HUDEP-2 (cell line): ENCODE measurements around the gene COL7A1.
A peak's percentile ranks its signal among the peaks of the same experiment; 100 is the strongest.
"Not testable (repeated sequence)": the region's sequence is repeated elsewhere in the genome, so short reads cannot be mapped to it uniquely, and the experiment has no call there.

Experiments
- DNase-seq, 76 experiments: peaks; one replicate each; lab custom pipeline; 2025; ENCODE audit not compliant: unreplicated experiment in 76 of 76; lab: John Stamatoyannopoulos, UW

Gene COL7A1

DNA sequence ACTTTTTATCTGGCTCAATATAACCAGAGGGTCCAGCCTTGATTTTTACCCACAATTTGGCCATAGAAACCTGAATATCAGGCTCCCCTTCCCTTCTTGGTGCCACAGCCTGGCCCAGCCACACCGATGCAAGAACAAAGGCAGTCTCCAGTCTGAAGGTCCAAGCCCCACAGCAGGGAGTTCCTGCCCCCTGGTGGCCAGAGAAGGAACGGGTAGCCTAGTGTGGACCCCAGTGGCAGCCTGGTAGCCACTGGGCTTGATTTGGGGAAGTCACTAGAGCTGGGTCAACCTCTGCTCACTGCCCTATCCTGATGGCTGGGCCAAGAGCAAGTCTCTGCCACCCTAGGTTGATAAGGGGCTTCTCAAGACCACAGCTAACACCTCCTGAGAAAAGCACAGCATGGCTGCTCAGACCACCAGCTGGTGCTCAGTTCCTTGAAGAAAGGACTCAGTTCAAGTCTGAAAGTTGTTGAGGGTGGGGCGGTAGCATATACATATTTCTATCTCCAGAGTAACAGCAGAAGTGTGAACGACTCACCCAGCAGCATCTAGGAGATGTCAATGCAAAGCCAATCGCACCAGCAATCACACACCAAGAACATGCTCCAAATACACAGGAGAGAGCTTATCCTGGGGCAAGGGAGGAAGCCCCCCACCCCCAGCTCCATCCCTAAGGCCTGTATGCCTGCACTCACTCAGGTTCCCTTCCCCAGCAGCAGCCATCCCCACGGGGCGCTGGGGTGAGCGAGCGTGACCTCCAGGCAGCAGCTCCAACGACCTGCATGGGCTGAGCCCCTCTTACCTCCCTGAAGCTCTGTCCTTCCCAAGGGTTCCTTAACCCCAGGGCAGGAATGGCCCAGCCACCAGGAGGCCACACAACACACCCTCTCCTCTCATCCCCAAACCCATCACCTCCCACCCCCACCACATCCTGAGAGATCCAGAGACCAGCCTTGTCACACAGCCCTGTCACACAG is 46.1 kb downstream of the COL7A1 start:
- DNase-seq, result peak in 70 of 76 experiments; percentile 3 to 80 (median 60)

DNA sequence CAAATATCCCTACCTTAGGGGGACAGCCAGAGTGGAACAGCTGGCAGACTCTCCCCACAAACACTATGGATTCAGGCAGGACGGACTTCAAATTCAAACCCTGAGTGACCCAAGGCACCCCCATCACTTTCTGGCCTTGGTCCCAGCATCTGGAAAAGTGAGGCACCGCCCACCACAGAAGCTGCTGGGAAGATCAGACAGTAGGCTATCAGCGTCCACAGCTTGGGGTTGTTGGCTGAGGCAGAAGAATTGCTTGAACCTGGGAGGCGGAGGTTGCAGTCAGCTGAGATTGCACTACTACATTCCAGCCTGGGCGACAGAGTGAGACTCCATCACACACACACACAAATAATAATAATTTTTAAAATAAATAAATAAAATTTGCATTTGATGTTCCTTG is 47.0 kb downstream of the COL7A1 start:
- DNase-seq, result peak in 71 of 76 experiments; percentile 7 to 88 (median 65)

DNA sequence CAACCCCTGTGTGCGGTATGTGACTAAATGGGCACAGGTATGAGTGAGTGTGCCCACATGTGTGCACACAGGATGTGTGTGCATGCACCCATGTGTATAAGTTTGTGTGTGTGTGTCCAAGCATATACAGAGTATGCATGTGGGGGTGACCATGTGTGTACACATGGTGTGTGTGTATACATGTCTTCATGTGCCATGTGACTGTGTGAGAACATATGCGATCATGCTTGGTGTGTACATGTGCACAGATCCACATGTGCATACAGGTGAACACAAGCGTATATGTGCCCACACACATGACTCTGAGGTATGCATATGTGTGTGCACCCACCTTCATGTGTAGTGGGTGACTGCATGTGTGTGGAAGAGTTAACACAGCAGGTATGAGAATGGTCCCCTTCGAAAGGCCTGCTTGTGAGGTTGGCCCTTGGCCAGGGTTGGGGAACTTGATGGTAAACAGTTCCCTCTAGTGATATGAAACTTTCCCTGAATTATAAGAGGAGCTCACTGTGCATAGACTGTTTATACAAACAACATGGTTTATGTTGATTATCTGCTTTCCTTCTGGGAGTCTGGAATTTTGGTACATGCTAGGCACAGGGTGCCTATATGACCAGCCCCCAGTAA is 48.8 kb downstream of the COL7A1 start:
- peak in 2 of 76 experiments; percentile 5 to 8 for DNase-seq

DNA sequence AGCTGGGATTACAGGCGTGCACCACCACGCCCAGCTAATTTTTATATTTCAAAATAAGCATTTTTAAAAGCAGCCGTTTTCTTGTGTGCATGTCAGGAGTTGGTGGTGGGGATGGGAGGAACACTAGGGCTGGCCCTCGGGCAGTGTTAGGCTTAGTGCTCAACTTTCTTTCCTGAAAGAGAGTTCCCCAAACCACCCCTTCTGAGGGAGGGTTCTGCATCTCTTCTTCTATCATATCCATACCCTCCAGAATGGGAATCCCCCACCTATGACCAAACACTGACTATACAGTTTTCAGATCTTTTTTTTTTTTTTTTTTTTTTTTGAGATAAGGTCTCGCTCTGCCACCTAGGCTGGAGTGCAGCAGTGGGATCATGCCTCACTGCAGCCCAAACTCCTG is 51.0 kb downstream of the COL7A1 start:
- no peak for DNase-seq

DNA sequence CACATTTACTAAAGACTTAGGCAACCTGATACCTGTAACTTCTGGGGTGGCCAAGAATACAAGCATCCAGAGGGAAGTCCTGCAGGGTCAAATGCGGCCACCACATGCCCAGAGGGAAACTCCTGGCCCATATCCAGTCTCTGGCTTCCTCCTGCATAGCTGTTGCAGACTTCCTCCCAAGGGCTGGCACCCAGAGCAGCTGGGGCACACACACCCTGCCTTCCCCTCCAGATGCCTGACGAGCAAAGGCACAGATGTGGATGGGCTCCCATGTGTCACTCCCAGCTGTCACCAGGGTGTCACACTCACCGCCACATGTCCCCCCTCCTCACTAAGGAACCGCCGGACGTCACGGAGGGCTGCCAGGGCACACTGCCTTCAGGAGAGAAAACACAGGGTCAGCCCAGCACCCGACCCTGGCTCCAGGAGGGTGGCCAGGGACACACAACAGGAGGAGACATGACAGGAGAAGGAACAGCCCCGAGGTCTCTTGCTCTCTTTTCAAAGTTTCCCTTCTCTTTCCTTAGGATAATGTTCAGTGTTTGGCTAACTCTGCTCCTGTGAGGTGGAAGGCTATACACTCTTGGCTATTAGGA is 51.8 kb downstream of the COL7A1 start:
- no peak for DNase-seq

DNA sequence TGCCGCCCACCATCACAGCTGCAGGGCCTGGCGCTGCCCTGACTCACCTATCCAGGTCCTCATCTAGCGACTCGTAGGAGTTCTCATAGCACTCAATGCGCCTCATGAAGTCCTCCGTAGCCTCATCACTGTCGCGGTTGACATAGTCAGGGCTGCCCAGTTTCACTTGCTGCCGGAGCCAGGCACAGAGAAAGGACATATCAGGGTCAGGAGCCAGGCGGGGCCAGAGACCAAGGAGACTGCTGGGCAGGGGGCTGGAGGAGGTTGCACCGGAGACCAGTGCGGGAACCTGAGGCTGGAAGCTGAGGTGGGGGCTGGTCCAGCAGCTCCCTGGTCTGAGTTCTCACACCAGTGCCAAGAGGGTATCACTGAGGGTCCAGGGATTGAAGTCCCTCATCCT is 56.7 kb downstream of the COL7A1 start:
- DNase-seq, result no peak

DNA sequence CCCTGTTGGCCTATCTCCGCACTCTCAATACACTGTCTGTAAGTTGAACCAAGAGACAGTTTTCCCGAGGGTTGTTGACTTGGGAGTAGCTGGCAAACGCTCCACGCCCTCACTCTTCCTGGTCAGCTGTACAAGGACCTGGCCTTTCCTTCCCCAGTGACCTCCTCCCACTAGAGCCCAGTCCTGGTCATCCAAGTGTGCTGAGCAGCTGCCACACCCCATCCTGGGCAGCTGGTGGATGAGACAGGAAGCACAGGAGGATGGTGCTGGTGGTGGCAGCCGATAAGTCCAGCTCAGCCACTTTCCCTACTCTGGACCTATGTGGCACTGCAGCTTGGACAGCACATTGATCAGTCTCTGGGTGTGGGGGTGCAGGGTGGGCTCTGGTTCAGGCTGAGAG is 58.3 kb downstream of the COL7A1 start:
- no peak for DNase-seq

DNA sequence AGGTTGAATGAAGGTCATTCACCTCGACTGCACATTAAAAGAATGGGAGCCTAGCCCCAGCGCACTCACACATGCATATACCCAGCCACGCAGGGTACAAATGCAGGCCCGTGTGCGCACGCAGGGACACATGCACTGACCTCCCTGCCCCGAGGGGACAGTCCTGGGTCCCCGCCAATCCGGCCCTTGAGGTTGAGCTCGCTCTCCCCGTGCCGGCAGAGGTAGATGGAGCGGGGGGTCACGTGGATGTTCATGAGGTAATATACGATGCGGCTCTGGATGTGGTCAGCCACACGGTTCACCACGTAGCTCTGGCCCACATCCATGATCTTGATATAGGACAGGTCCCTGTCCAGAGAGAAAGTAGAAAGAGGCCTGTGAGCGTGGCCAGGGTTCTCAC is 59.0 kb downstream of the COL7A1 start:
- DNase-seq, result no peak

DNA sequence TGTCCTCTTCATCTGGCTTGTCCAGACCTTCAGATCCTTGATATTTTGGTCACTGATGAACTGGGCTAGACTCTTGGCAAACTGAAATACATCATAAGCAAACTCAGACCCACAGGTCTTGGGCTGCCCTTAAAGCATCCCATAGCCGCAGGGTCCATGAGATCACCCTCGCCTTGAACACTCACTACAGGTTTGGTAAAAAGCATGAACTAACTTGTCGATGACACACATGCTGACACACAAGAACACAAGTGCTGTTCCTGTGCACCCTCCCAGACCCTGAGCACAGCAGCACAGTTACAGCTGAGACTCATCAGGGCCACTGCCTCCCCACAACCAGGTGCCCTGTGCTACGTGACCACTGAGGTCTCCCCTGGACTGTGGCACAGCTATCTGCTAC is 59.6 kb downstream of the COL7A1 start:
- no peak for DNase-seq

DNA sequence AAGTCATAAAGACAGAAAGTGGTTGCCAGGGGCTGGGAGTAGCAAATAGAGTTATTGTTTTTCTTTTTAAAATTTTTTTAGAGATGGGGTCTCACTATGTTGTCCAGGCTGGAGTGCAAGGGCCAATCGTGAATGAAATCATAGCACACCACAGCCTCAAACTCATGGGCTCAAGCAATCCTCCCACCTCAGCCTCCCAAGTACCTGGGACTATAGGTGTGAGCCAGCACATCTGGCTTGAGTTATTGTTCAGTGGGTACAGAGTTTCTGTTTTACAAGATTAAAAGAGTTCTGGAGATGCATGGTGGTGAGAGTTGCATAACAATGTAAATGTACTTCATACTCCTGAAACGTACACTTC is 62.2 kb downstream of the COL7A1 start:
- DNase-seq, result no peak

DNA sequence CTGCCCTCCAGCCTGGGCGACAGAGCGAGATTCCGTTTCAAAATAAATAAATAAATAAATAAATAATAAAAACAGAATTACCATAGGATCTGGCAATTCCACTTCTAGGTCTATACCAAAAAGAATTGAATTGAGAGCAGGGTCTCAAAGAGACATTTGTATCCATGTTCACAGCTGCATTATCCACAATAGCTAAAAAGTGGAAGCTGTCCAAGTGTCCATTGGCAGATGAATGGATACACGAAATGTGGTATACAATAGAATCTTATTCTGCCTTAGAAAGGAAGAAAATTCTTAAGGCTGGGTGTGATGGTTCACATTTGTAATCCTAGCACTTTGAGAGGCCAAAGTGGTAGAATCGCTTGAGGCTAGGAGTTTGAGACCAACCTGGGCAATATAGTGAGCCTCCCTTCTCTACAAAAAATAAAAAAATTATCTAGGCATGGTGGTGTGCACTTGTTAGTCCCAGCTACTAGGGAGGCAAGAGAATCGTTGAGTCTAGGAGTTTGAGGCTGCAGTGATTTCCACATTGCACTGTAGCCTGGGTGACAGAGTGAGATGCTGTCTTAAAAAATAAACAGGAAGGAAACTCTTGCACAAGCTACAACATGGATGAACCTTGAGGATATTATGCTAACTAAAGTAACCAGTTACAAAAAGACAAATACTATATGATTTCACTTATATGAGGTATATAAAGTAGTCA is 62.7 kb downstream of the COL7A1 start:
- DNase-seq, result no peak

DNA sequence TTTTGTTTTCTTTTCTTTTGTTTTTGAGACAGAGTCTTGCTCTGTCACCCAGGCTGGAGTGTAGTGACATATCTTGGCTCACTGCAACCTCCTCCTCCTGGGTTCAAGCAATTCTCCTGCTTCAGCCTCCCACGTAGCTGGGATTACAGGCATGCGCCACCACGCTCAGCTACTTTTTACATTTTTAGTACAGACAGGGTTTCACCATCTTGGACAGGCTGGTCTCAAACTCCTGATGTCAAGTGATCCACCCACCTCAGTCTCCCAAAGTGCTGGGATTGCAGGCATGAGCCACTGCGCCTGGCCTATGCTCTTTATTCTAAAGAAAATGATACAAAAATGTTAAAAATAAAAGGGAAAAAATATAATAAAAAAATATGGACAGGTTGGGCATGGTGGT is 64.4 kb downstream of the COL7A1 start:
- not testable (repeated sequence) for DNase-seq

DNA sequence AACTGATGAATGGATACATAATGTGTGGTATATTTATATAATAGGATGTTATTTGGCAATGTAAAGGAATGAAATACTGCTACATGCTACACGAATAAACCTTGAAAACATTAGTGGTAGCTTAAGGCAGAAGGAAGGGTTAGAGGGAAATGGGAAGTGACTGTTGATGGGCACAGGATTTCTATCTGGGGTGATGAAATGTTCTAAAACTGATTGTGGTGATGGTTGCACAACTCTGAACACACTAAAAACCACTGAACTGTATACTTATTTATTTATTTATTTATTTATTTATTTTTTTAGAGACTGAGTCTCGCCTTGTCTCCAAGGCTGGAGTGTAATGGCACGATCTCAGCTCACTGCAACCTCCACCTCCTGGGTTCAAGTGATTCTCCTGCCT is 66.4 kb downstream of the COL7A1 start:
- no peak for DNase-seq

DNA sequence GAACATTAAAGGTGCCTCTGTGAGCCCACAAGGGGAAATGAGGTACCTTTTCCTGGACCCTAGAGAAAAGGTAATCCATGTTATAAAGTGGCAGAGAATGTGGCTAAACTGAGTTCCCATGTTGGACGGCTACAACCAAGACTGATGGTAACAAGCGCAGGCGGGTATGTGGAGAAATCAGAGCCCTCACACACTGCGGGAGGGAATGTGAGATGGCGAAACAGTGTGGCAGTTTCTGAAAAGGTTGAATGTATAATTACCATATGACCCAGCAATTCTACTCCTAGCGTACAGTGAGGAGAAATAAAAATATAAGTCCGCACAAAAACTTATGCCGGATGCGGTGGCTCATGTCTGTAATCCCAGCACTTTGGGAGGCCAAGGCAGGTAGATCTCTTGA is 67.1 kb downstream of the COL7A1 start:
- DNase-seq, result no peak

DNA sequence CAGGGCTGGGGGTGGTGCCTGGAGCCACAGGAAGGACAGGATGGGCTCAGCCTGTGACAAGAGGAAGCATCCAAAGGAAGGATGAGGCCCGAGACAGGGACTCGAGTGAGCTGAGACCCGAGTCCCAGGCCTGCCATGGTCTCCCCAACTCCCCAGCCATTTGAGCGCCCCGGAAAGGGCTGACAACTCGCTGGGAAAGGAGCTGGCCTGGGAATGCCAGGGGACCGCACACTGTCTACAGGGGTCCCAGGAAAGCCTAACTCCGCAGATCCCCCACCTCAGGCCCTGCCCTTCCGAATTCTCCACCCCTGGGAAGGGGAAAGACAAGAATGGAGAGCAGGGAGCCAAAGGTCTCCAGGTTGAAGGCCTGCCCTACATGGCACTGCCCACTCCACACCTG is 70.2 kb downstream of the COL7A1 start:
- DNase-seq, result no peak

DNA sequence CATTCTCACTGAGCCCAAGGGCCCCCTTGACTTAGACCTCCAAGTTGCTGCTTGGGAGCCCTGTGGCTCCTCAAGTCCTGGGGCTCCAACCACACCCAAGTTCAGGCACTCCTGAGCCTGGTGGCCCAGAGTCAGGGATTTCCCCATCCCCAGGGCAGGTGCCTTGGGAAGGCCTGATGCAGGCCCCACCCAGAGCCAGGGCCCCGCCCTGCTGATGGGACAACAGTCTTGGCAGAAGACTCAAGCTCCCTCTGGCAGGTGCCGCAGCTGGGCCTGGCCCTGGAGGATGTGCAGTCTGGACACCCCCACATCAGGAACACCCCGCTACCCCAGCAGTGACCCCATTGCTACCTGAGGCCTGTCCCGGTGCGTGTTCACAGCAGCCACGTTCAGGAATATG is 73.5 kb downstream of the COL7A1 start:
- DNase-seq, result no peak

DNA sequence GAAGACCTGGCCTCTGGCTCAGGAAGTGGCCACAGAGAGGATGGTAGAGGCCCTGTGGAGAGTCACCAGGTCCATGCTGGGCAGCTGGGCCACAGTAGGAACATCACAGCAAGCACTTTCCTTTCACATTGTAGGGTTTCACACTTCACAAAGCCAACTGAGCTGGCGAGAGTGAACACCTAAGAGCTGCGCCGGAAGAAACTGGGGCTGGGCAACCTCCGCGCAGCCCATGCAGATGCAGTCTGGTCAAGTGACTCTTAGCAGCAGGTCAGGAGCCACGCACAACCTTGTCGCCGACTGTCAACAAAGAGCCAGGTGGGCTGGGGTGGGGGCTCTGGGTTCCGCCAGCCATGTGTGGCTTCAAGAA is 75.9 kb downstream of the COL7A1 start:
- DNase-seq, result no peak

DNA sequence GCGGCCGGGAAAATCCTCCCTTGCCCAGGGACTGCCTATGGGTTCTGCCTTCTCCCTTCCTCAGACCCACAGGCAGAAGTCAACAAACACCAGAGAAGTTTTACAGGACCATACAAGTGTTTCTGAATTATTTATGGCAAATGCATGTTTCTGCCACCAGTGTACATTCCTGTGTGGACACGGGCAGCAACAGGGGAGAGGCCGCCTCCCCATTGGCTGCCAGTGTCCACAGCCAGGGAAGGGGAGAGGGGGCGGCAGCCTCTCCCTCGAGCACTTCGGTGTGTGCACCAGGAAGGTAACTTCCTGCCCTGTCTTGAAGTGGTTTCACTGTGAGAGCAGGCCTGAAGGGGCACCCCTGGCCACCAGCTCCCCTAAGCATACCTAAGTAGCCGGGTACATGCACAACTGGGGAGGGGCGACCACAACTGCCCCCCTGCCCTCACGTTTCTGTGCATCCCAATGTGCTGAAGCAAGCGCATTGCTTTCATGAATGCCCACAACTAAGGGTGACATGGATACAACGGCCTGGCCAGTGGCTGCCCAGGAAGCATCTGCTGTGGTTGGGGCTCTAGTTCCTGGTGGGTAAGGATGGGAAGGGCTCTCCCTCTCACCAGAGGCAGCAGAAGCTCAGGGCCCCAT is 76.4 kb downstream of the COL7A1 start:
- DNase-seq, result no peak

DNA sequence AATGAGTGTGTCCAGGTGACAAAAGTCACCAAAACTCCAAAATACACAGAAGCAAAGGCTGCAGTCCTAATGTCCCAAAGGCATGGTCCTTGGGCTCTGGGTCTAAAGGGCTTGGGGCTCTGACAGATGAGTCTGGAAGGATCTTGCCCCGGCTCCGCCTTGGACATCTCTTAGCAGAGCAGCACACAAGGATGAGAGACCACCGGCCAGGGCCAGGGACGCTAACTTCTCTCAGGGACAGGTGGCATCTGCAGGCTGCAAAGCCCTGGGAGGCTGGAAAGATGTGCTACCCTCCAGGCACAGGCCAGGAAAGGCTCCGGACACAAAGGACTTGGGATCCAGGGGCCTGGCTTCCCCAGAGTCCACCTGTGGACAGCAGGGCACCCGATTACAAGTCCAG is 77.1 kb downstream of the COL7A1 start:
- DNase-seq, result no peak

DNA sequence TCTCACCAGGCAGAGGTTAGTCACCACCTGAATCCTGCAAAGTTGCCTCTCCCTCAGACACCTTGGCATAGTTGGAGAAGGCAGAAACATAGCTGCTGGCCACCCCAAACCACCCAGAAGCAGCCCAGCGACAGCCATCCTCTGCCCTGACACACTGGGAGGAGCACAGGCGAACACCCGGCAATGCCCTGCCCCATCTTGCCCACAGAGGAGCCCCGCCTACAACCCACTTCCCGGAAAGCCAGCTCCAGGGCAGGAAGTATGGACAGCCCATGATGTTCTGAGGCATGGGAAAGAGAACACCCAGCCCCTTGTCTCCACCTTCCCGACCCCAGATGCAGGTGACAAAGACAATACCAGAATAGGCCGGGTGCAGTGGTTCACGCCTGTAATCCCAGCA is 78.6 kb downstream of the COL7A1 start:
- peak in 1 of 76 experiments; percentile 8 for DNase-seq
